WTC11 (cell line): Measurements from ENCODE around the gene EMILIN1. TPM values are rescaled to one million over a fixed set of nuclear protein-coding genes. Genes with fewer than 3 reads are reported as not detected.

Experiments used
- ATAC-seq: fragments of 200-7000 bp; cut with Tn5 transposase; 2 replicates; pipeline ENCODE4 v1.10.0; 2021; ENCODE audit warnings: mild to moderate bottlenecking, moderate library complexity
- CTCF ChIA-PET: fragments of 300-600 bp; sonication (Branson Sonifier 250); formaldehyde crosslinking; loops from one replicate; lab custom pipeline; 2021; ENCODE audit warnings: antibody characterized with exemption; lab: Charles Lee
- POLR2A ChIA-PET: fragments of 350-600 bp; sonication (Branson Sonifier 250); formaldehyde crosslinking; loops from one replicate; lab custom pipeline; 2021; ENCODE audit warnings: antibody characterized with exemption; lab: Charles Lee
- DNase-seq: peaks from one replicate; pipeline ENCODE4 v3.0.0; 2021; ENCODE audit warnings: low spot score
- H3K27ac Mint-ChIP-seq: 2 replicates; pipeline ENCODE4 v1.8.0; 2021; ENCODE audit warnings: mixed read lengths
- H3K27me3 Mint-ChIP-seq: 2 replicates; pipeline ENCODE4 v1.8.0; 2021; ENCODE audit warnings: low read depth, mild to moderate bottlenecking, moderate library complexity, mixed read lengths
- H3K36me3 Mint-ChIP-seq: 2 replicates; pipeline ENCODE4 v1.8.0; 2021; ENCODE audit warnings: mixed read lengths
- H3K4me1 Mint-ChIP-seq: 2 replicates; pipeline ENCODE4 v1.8.0; 2022; ENCODE audit warnings: mixed read lengths
- H3K4me3 Mint-ChIP-seq: 2 replicates; pipeline ENCODE4 v1.8.0; 2021; ENCODE audit warnings: mild to moderate bottlenecking, moderate library complexity, mixed read lengths
- H3K9me3 Mint-ChIP-seq: 2 replicates; pipeline ENCODE4 v1.8.0; 2021; ENCODE audit warnings: mixed read lengths
- FOXP1 ChIP-seq: sonication (generic); formaldehyde crosslinking; IDR thresholded peaks from 2 replicates; pipeline ENCODE4 v1.8.0; 2022; ENCODE audit warnings: missing genetic modification reagents, mild to moderate bottlenecking, moderate library complexity, borderline replicate concordance
- JAZF1 ChIP-seq: fragments of 250-450 bp; sonication (Bioruptor Pico); IDR thresholded peaks from 2 replicates; pipeline ENCODE4 v1.9.0; 2021; ENCODE audit warnings: moderate library complexity, mild to moderate bottlenecking, inconsistent platforms
- PRDM15 ChIP-seq: sonication (generic); formaldehyde crosslinking; IDR thresholded peaks from 2 replicates; pipeline ENCODE4 v1.8.0; 2022; ENCODE audit warnings: missing genetic modification reagents
- RELA ChIP-seq: sonication (generic); formaldehyde crosslinking; IDR thresholded peaks from 2 replicates; pipeline ENCODE4 v1.8.1; 2022; ENCODE audit warnings: missing genetic modification reagents, mild to moderate bottlenecking, borderline replicate concordance
- SMAD4 ChIP-seq: sonication (generic); formaldehyde crosslinking; IDR thresholded peaks from 2 replicates; pipeline ENCODE4 v1.8.0; 2022; ENCODE audit warnings: mild to moderate bottlenecking, missing genetic modification reagents
- SP1 ChIP-seq: sonication (generic); formaldehyde crosslinking; conservative IDR thresholded peaks from 2 replicates; pipeline ENCODE4 v1.8.1; 2022; ENCODE audit warnings: missing genetic modification reagents
- ZNF138 ChIP-seq: sonication (generic); formaldehyde crosslinking; conservative IDR thresholded peaks from 2 replicates; pipeline ENCODE4 v1.8.1; 2022; ENCODE audit warnings: mild to moderate bottlenecking, moderate library complexity, missing genetic modification reagents
- ZNF219 ChIP-seq: sonication (generic); formaldehyde crosslinking; IDR thresholded peaks from 2 replicates; pipeline ENCODE4 v1.8.0; 2023; ENCODE audit warnings: missing genetic modification reagents, mild to moderate bottlenecking, borderline replicate concordance
- ZNF263 ChIP-seq: sonication (generic); formaldehyde crosslinking; IDR thresholded peaks from 2 replicates; pipeline ENCODE4 v1.8.1; 2022; ENCODE audit warnings: low read depth, mild to moderate bottlenecking, moderate library complexity, missing genetic modification reagents
- ZNF423 ChIP-seq: fragments of 250-450 bp; sonication (Bioruptor Pico); IDR thresholded peaks from 2 replicates; pipeline ENCODE4 v2.1.2; 2022; ENCODE audit warnings: mild to moderate bottlenecking, moderate library complexity
- ZNF671 ChIP-seq: fragments of 250-450 bp; sonication (Bioruptor Pico); IDR thresholded peaks from 2 replicates; pipeline ENCODE4 v1.8.0; 2021; ENCODE audit warnings: mild to moderate bottlenecking
- ZSCAN18 ChIP-seq: fragments of 250-450 bp; sonication (Bioruptor Pico); IDR thresholded peaks from 2 replicates; pipeline ENCODE4 v2.1.2; 2022; ENCODE audit warnings: mild to moderate bottlenecking, moderate library complexity
- total RNA-seq: library from RNA; stranded (reverse); gene quantifications from 3 replicates; pipeline ENCODE4 v1.2.3, GENCODE V29; 2021
- TF ChIP-seq, protein P1 (sequence below): sonication (generic); formaldehyde crosslinking; IDR thresholded peaks from 2 replicates; pipeline ENCODE4 v1.8.1; 2023; ENCODE audit warnings: mild to moderate bottlenecking, moderate library complexity, missing genetic modification reagents
- TF ChIP-seq, protein P2 (sequence below): sonication (generic); formaldehyde crosslinking; conservative IDR thresholded peaks from 2 replicates; pipeline ENCODE4 v1.8.1; 2023; ENCODE audit warnings: mild to moderate bottlenecking, low read depth, missing genetic modification reagents, moderate library complexity
- TF ChIP-seq, protein P3 (sequence below): sonication (generic); formaldehyde crosslinking; IDR thresholded peaks from 2 replicates; pipeline ENCODE4 v1.8.0; 2023; ENCODE audit warnings: mild to moderate bottlenecking, missing genetic modification reagents
- TF ChIP-seq, protein P4 (sequence below): fragments of 250-450 bp; sonication (Bioruptor Pico); IDR thresholded peaks from 2 replicates; pipeline ENCODE4 v1.9.0; 2021; ENCODE audit warnings: mild to moderate bottlenecking, borderline replicate concordance

EMILIN1 gene
- total RNA-seq, 1 experiment from 2014 or later: 3.5 TPM

GRCh38 chr2:27033253-27033852 lies 45.1 kb upstream of the EMILIN1 start (continued):
- TF ChIP-seq, protein P1, sequence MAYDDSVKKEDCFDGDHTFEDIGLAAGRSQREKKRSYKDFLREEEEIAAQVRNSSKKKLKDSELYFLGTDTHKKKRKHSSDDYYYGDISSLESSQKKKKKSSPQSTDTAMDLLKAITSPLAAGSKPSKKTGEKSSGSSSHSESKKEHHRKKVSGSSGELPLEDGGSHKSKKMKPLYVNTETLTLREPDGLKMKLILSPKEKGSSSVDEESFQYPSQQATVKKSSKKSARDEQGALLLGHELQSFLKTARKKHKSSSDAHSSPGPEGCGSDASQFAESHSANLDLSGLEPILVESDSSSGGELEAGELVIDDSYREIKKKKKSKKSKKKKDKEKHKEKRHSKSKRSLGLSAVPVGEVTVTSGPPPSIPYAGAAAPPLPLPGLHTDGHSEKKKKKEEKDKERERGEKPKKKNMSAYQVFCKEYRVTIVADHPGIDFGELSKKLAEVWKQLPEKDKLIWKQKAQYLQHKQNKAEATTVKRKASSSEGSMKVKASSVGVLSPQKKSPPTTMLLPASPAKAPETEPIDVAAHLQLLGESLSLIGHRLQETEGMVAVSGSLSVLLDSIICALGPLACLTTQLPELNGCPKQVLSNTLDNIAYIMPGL (CRISPR knock-in tag): no peak
- TF ChIP-seq, all 79 proteins: peak for 0

DNA sequence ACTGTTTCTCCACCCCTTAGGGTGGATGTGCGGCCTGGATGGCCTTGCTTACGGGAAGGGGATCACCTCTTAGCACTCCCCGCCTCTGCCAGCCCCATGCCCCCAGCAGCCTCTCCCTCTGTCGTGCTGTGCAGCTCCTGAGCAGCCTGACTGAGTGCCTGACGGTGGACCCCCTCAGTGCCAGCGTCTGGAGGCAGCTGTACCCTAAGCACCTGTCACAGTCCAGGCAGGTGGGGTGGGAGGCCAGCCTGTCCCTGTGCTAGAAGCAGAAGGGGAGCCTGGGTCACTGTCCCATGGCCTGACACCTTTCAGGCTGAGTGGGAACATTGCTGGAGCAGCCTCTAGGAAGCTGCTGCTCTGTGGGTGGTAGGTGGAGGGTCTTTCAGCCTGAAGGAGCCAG lies 40.4 kb upstream of the EMILIN1 start:
- no peaks in the 10 kb centered on the region for H3K9me3 Mint-ChIP-seq
- ChIA-PET POLR2A (interaction anchor here (1.4 kb wide), 1 partner anchor 33 kb away, joined by 3 read pairs; the partner anchor contains the start of gene OST4), CTCF (interaction anchor here (2.4 to 2.8 kb wide), 2 partner anchors 13 to 76 kb away, joined by 10 read pairs; no protein-coding TSS in a partner anchor)
- peaks cover 11% of the 10 kb centered on the region for H3K4me1 Mint-ChIP-seq
- H3K36me3 Mint-ChIP-seq: peaks cover 50% of the 10 kb centered on the region
- TF ChIP-seq ZNF423 (CRISPR knock-in tag) (no peak), ZNF671 (no peak), ZNF263 (CRISPR knock-in tag) (no peak), SP1 (CRISPR knock-in tag) (no peak), ZSCAN18 (no peak), ZNF138 (CRISPR knock-in tag) (no peak), PRDM15 (CRISPR knock-in tag) (no peak), JAZF1 (CRISPR knock-in tag) (no peak), ZNF219 (CRISPR knock-in tag) (no peak), SMAD4 (CRISPR knock-in tag) (no peak), FOXP1 (CRISPR knock-in tag) (no peak), RELA (CRISPR knock-in tag) (no peak)
- TF ChIP-seq, protein P2, sequence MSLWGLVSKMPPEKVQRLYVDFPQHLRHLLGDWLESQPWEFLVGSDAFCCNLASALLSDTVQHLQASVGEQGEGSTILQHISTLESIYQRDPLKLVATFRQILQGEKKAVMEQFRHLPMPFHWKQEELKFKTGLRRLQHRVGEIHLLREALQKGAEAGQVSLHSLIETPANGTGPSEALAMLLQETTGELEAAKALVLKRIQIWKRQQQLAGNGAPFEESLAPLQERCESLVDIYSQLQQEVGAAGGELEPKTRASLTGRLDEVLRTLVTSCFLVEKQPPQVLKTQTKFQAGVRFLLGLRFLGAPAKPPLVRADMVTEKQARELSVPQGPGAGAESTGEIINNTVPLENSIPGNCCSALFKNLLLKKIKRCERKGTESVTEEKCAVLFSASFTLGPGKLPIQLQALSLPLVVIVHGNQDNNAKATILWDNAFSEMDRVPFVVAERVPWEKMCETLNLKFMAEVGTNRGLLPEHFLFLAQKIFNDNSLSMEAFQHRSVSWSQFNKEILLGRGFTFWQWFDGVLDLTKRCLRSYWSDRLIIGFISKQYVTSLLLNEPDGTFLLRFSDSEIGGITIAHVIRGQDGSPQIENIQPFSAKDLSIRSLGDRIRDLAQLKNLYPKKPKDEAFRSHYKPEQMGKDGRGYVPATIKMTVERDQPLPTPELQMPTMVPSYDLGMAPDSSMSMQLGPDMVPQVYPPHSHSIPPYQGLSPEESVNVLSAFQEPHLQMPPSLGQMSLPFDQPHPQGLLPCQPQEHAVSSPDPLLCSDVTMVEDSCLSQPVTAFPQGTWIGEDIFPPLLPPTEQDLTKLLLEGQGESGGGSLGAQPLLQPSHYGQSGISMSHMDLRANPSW (CRISPR knock-in tag): no peak
- TF ChIP-seq, protein P3, sequence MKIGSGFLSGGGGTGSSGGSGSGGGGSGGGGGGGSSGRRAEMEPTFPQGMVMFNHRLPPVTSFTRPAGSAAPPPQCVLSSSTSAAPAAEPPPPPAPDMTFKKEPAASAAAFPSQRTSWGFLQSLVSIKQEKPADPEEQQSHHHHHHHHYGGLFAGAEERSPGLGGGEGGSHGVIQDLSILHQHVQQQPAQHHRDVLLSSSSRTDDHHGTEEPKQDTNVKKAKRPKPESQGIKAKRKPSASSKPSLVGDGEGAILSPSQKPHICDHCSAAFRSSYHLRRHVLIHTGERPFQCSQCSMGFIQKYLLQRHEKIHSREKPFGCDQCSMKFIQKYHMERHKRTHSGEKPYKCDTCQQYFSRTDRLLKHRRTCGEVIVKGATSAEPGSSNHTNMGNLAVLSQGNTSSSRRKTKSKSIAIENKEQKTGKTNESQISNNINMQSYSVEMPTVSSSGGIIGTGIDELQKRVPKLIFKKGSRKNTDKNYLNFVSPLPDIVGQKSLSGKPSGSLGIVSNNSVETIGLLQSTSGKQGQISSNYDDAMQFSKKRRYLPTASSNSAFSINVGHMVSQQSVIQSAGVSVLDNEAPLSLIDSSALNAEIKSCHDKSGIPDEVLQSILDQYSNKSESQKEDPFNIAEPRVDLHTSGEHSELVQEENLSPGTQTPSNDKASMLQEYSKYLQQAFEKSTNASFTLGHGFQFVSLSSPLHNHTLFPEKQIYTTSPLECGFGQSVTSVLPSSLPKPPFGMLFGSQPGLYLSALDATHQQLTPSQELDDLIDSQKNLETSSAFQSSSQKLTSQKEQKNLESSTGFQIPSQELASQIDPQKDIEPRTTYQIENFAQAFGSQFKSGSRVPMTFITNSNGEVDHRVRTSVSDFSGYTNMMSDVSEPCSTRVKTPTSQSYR: no peak
- TF ChIP-seq, protein P4, sequence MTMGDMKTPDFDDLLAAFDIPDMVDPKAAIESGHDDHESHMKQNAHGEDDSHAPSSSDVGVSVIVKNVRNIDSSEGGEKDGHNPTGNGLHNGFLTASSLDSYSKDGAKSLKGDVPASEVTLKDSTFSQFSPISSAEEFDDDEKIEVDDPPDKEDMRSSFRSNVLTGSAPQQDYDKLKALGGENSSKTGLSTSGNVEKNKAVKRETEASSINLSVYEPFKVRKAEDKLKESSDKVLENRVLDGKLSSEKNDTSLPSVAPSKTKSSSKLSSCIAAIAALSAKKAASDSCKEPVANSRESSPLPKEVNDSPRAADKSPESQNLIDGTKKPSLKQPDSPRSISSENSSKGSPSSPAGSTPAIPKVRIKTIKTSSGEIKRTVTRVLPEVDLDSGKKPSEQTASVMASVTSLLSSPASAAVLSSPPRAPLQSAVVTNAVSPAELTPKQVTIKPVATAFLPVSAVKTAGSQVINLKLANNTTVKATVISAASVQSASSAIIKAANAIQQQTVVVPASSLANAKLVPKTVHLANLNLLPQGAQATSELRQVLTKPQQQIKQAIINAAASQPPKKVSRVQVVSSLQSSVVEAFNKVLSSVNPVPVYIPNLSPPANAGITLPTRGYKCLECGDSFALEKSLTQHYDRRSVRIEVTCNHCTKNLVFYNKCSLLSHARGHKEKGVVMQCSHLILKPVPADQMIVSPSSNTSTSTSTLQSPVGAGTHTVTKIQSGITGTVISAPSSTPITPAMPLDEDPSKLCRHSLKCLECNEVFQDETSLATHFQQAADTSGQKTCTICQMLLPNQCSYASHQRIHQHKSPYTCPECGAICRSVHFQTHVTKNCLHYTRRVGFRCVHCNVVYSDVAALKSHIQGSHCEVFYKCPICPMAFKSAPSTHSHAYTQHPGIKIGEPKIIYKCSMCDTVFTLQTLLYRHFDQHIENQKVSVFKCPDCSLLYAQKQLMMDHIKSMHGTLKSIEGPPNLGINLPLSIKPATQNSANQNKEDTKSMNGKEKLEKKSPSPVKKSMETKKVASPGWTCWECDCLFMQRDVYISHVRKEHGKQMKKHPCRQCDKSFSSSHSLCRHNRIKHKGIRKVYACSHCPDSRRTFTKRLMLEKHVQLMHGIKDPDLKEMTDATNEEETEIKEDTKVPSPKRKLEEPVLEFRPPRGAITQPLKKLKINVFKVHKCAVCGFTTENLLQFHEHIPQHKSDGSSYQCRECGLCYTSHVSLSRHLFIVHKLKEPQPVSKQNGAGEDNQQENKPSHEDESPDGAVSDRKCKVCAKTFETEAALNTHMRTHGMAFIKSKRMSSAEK (CRISPR knock-in tag): no peak
- H3K27ac Mint-ChIP-seq: no peak overlapping the region
- no peak overlapping the region for H3K4me3 Mint-ChIP-seq
- no peaks in the 10 kb centered on the region for H3K27me3 Mint-ChIP-seq
- DNase-seq (no peak), ATAC-seq (no peak)
